Liver (tissue), 9 donors: ENCODE measurements around the gene SPATC1L. TPM values are rescaled to one million over a fixed set of nuclear protein-coding genes. Genes with fewer than 3 reads are reported as not detected.

Experiments
- DNase-seq: peaks from one replicate; pipeline ENCODE4 v3.0.0-alpha.2; 2017; ENCODE audit warnings: low spot score
- H3K27ac ChIP-seq, 2 donors: one replicate each; pipeline ENCODE4 v1.7.0; 2013; ENCODE audit warnings: inconsistent platforms in 2 of 2, low read length in 2 of 2, control low read depth in 1 of 2, low read depth in 1 of 2, mild to moderate bottlenecking in 1 of 2
- H3K27me3 ChIP-seq, 4 donors: one replicate each; pipeline versions ENCODE4 v1.6.1 to v1.7.0; 2013; ENCODE audit warnings: low read length in 3 of 4, inconsistent platforms in 1 of 4, mild to moderate bottlenecking in 1 of 4, moderate library complexity in 1 of 4; ENCODE audit not compliant: control insufficient read depth in 4 of 4, insufficient read depth in 4 of 4
- H3K36me3 ChIP-seq, 4 donors: one replicate each; pipeline versions ENCODE4 v1.6.1 to v1.7.0; 2013; ENCODE audit warnings: low read length in 3 of 4, mild to moderate bottlenecking in 3 of 4, low read depth in 1 of 4, moderate library complexity in 1 of 4; ENCODE audit not compliant: control insufficient read depth in 4 of 4, insufficient read depth in 3 of 4
- H3K4me1 ChIP-seq, 4 donors: one replicate each; pipeline versions ENCODE4 v1.6.1 to v1.7.0; 2013; ENCODE audit warnings: low read length in 3 of 4, mild to moderate bottlenecking in 3 of 4, moderate library complexity in 1 of 4; ENCODE audit not compliant: control insufficient read depth in 4 of 4, insufficient read depth in 4 of 4
- H3K4me3 ChIP-seq, 3 donors: one replicate each; pipeline versions ENCODE4 v1.6.1 to v1.7.0; 2013; ENCODE audit warnings: low read length in 3 of 3, control low read depth in 1 of 3, low read depth in 1 of 3, mild to moderate bottlenecking in 1 of 3
- H3K9ac ChIP-seq, 2 donors: one replicate each; pipeline ENCODE4 v1.7.0; 2013; ENCODE audit warnings: low read length in 2 of 2, mild to moderate bottlenecking in 2 of 2, moderate library complexity in 2 of 2, control low read depth in 1 of 2, low read depth in 1 of 2
- H3K9me3 ChIP-seq, 4 donors: one replicate each; pipeline versions ENCODE4 v1.6.1 to v1.7.0; 2013; ENCODE audit warnings: low read length in 3 of 4; ENCODE audit not compliant: control insufficient read depth in 4 of 4
- ATF3 ChIP-seq: IDR thresholded peaks from 2 replicates; pipeline ENCODE4 v1.6.1; 2016; ENCODE audit warnings: antibody characterized with exemption
- FOXA2 ChIP-seq: IDR thresholded peaks from 2 replicates; pipeline ENCODE4 v1.6.1; 2016; ENCODE audit warnings: antibody characterized with exemption
- HNF4A ChIP-seq, 2 donors: conservative IDR thresholded peaks; 2 replicates each; pipeline ENCODE4 v1.6.1; 2016; ENCODE audit warnings: antibody characterized with exemption in 2 of 2, mild to moderate bottlenecking in 2 of 2
- JUND ChIP-seq, 2 donors: IDR thresholded peaks; 2 replicates each; pipeline ENCODE4 v1.6.1; 2016; ENCODE audit warnings: antibody characterized with exemption in 2 of 2
- NR2F2 ChIP-seq: IDR thresholded peaks from 2 replicates; pipeline ENCODE4 v1.6.1; 2016; ENCODE audit warnings: antibody characterized with exemption
- REST ChIP-seq: IDR thresholded peaks from 2 replicates; pipeline ENCODE4 v1.6.1; 2016; ENCODE audit warnings: antibody characterized with exemption, mild to moderate bottlenecking
- TAF1 ChIP-seq: conservative IDR thresholded peaks from 2 replicates; pipeline ENCODE4 v1.6.1; 2016; ENCODE audit warnings: antibody characterized with exemption, mild to moderate bottlenecking
- ZBTB33 ChIP-seq: IDR thresholded peaks from 2 replicates; pipeline ENCODE4 v1.6.1; 2016; ENCODE audit warnings: antibody characterized with exemption
- WGBS: extraction: QIAGEN DNeasy Blood & Tissue Kit; methylation state at CpG from one replicate; pipeline ENCODE4 v1.1.7; 2013; 5-methylcytosine and 5-hydroxymethylcytosine counted together
- polyA plus RNA-seq, 2 donors: library from polyadenylated mRNA; stranded (reverse) in 1 of 2; unstranded in 1 of 2; fragments of 200-250 nt in 1 of 2; fragments of >200 nt in 1 of 2; fragmentation: Nextera tagmentation in 1 of 2; extraction: Ambion mirVana in 1 of 2; gene quantifications; one replicate each; pipeline versions ENCODE4 v1.2.1 to v1.2.3, GENCODE V29; 2013 to 2015
- total RNA-seq, 2 donors: library from RNA; depleted of rRNA; stranded (reverse); fragments of >200 nt; gene quantifications; one replicate each; pipeline ENCODE4 v1.2.3, GENCODE V29; 2014
- donor health status: healthy.
- donor health status: healthy.
- donor health status: healthy.
- donor health status: healthy.
- donor health status: healthy.

SPATC1L gene
- total and polyA plus RNA-seq, 4 donors = 0.33 to 3.5 (median 0.79) TPM

- TF ChIP-seq REST (no peak), FOXA2 (no peak)
Measured at GRCh38 chr21:46222436-46223116, 38.3 kb upstream of the SPATC1L start (continued).

- no peak for DNase-seq
- Histone ChIP-seq H3K9ac (no peak overlapping the region), H3K36me3 (peaks cover 2 to 31% (median 22%) of the 10 kb centered on the region in 4 donors), H3K27me3 (no peaks in the 10 kb centered on the region), H3K4me3 (no peak overlapping the region), H3K4me1 (peaks cover 2 to 23% (median 16%) of the 10 kb centered on the region in 4 donors), H3K9me3 (no peaks in the 10 kb centered on the region), H3K27ac (no peak overlapping the region)
- TF ChIP-seq ZBTB33 = no peak
- TF ChIP-seq FOXA2 = no peak
- no peak for TF ChIP-seq NR2F2
- TF ChIP-seq TAF1 = no peak
- TF ChIP-seq JUND (IDR thresholded peaks at IDR 0.05) = no peak
- 86% methylated on average over 16 of the region's 16 CpGs for WGBS
Measured at GRCh38 chr21:46221664-46222435, 37.6 kb upstream of the SPATC1L start.

- Histone ChIP-seq H3K9me3 (no peaks in the 10 kb centered on the region), H3K36me3 (peaks cover 3 to 39% (median 24%) of the 10 kb centered on the region in 4 donors), H3K4me1 (peaks cover 0 to 14% (median 6%) of the 10 kb centered on the region in 4 donors), H3K4me3 (no peak overlapping the region), H3K27ac (no peak overlapping the region), H3K9ac (no peak overlapping the region), H3K27me3 (no peaks in the 10 kb centered on the region)
- TF ChIP-seq FOXA2 = no peak
- no peak for TF ChIP-seq HNF4A (conservative IDR thresholded peaks at IDR 0.05)
- TF ChIP-seq JUND (IDR thresholded peaks at IDR 0.05) = no peak
- no peak for TF ChIP-seq ATF3
- TF ChIP-seq REST = no peak
- no peak for DNase-seq
- 95% methylated on average over 8 of the region's 8 CpGs for WGBS
Measured at GRCh38 chr21:46220847-46221246, 36.6 kb upstream of the SPATC1L start.
